K562 (cell line): ENCODE measurements around the gene TMF1. TPM values are rescaled to one million over a fixed set of nuclear protein-coding genes. Genes with fewer than 3 reads are reported as not detected.

ENCODE experiments used
- BRCA1 ChIP-seq, 2 experiments: fragments of 450-650 bp in 1 of 2; sonication (generic) in 1 of 2; formaldehyde crosslinking in 1 of 2; IDR thresholded peaks; 2 replicates each; pipeline versions ENCODE4 v1.5.0 to v1.6.1; 2017 to 2020; ENCODE audit warnings: mild to moderate bottlenecking in 1 of 2, missing genetic modification reagents in 1 of 2
- BRD9 ChIP-seq: fragments of 450-650 bp; IDR thresholded peaks from 2 replicates; pipeline ENCODE4 v1.6.1; 2018; ENCODE audit warnings: low read depth; ENCODE audit not compliant: partially characterized antibody
- CBFA2T3 ChIP-seq: fragments of 450-650 bp; IDR thresholded peaks from 2 replicates; pipeline ENCODE4 v1.6.1; 2017
- CTBP1 ChIP-seq: fragments of 450-650 bp; IDR thresholded peaks from 2 replicates; pipeline ENCODE4 v1.6.1; 2016; ENCODE audit warnings: borderline replicate concordance
- FOXK2 ChIP-seq, 2 experiments: fragments of 450-650 bp; IDR thresholded peaks in 1 of 2; conservative IDR thresholded peaks in 1 of 2; 2 replicates each; pipeline ENCODE4 v1.6.1; 2016; ENCODE audit warnings: low read depth in 2 of 2, mild to moderate bottlenecking in 1 of 2
- KDM1A ChIP-seq, 2 experiments: fragments of 450-650 bp; IDR thresholded peaks; 2 replicates each; pipeline ENCODE4 v1.6.1; 2016; ENCODE audit warnings: mild to moderate bottlenecking in 2 of 2
- NCOR1 ChIP-seq: fragments of 450-650 bp; IDR thresholded peaks from 2 replicates; pipeline ENCODE4 v1.6.1; 2016; ENCODE audit warnings: mild to moderate bottlenecking, moderate library complexity
- NFATC3 ChIP-seq: fragments of 450-650 bp; IDR thresholded peaks from 2 replicates; pipeline ENCODE4 v1.6.1; 2017; ENCODE audit warnings: mild to moderate bottlenecking
- NFRKB ChIP-seq: fragments of 450-650 bp; IDR thresholded peaks from 2 replicates; pipeline ENCODE4 v1.6.1; 2016; ENCODE audit warnings: low read depth
- NR3C1 ChIP-seq: sonication (generic); formaldehyde crosslinking; IDR thresholded peaks from 2 replicates; pipeline ENCODE4 v1.8.1; 2022; ENCODE audit warnings: missing genetic modification reagents
- PHF8 ChIP-seq: fragments of 200-600 bp; sonication (generic); IDR thresholded peaks from 2 replicates; pipeline ENCODE4 v1.6.1; 2012; ENCODE audit warnings: mixed run types, mild to moderate bottlenecking, inconsistent platforms, low read length, moderate library complexity, borderline replicate concordance
- PML ChIP-seq: IDR thresholded peaks from 2 replicates; pipeline ENCODE4 v1.6.1; 2012; ENCODE audit warnings: low read length, inconsistent platforms
- POLR3A ChIP-seq: IDR thresholded peaks from 2 replicates; pipeline ENCODE4 v1.6.1; 2011; ENCODE audit warnings: borderline replicate concordance, mild to moderate bottlenecking, moderate library complexity; ENCODE audit not compliant: insufficient read length, insufficient read depth; ENCODE audit errors: extremely low read depth
- PTBP1 ChIP-seq: fragments of 200-400 bp; formaldehyde crosslinking; IDR thresholded peaks from 2 replicates; pipeline ENCODE4 v1.6.1; 2017; ENCODE audit warnings: low read depth, low read length
- PTRF ChIP-seq: fragments of 450-650 bp; IDR thresholded peaks from 2 replicates; pipeline ENCODE4 v1.6.1; 2016; ENCODE audit warnings: mild to moderate bottlenecking, missing genetic modification characterization, missing compliant biosample characterization
- RFX1 ChIP-seq: fragments of 450-650 bp; IDR thresholded peaks from 2 replicates; pipeline ENCODE4 v1.6.1; 2016; ENCODE audit warnings: mild to moderate bottlenecking, moderate library complexity
- RFX5 ChIP-seq: IDR thresholded peaks from 2 replicates; pipeline ENCODE4 v1.6.1; 2011; ENCODE audit warnings: low read depth, mild to moderate bottlenecking, improper control_type of control experiment, low read length
- SIRT6 ChIP-seq: IDR thresholded peaks from one replicate; pipeline ENCODE4 v1.6.1; 2012; ENCODE audit warnings: low read depth, mild to moderate bottlenecking, control low read depth, inconsistent platforms, low read length, moderate library complexity
- SMARCE1 ChIP-seq: fragments of 450-650 bp; IDR thresholded peaks from 2 replicates; pipeline ENCODE4 v1.7.1; 2016; ENCODE audit warnings: mild to moderate bottlenecking
- ZC3H4 ChIP-seq: sonication (generic); formaldehyde crosslinking; IDR thresholded peaks from 2 replicates; pipeline ENCODE4 v1.9.0; 2021; ENCODE audit warnings: missing genetic modification reagents, borderline replicate concordance
- ZNF24 ChIP-seq: fragments of 450-650 bp; IDR thresholded peaks from 2 replicates; pipeline ENCODE4 v1.6.1; 2016
- ZNF699 ChIP-seq: fragments of 250-450 bp; sonication (Bioruptor Pico); IDR thresholded peaks from 2 replicates; pipeline ENCODE4 v1.8.0; 2021; ENCODE audit warnings: mild to moderate bottlenecking, moderate library complexity; ENCODE audit not compliant: insufficient replicate concordance
- polyA plus RNA-seq, 8 experiments: library from polyadenylated mRNA; depleted of rRNA in 4 of 8; stranded (reverse) in 5 of 8; unstranded in 3 of 8; fragments of >200 nt; fragmentation: Nextera tagmentation in 2 of 8; fragmentation: Illumina TruSeq in 1 of 8; extraction: Ambion mirVana in 2 of 8; extraction: Trizol in 1 of 8; gene quantifications; 2 replicates each; pipeline versions ENCODE4 v1.2.1 to v1.2.3, GENCODE V29; 2011 to 2014; ENCODE audit warnings: inconsistent platforms in 1 of 8, missing spikeins in 1 of 8
- total RNA-seq, 7 experiments: library from RNA; depleted of rRNA in 6 of 7; stranded (reverse); fragments of >200 nt in 6 of 7; fragmentation: Illumina TruSeq in 2 of 7; extraction: Trizol in 2 of 7; gene quantifications; 2 replicates each; pipeline versions ENCODE4 v1.2.1 to v1.2.3, GENCODE V29; 2011 to 2021; ENCODE audit warnings: low replicate concordance in 1 of 7
- TF ChIP-seq, protein P1 (sequence below): fragments of 450-650 bp; IDR thresholded peaks from 2 replicates; pipeline ENCODE4 v1.6.1; 2016; ENCODE audit warnings: low read depth, mild to moderate bottlenecking, moderate library complexity
- TF ChIP-seq, protein P2 (sequence below): sonication (generic); formaldehyde crosslinking; IDR thresholded peaks from 2 replicates; pipeline ENCODE4 v1.8.1; 2023; ENCODE audit warnings: mild to moderate bottlenecking, missing genetic modification reagents
- TF ChIP-seq, protein P3 (sequence below): fragments of 250-450 bp; sonication (Bioruptor Pico); IDR thresholded peaks from 2 replicates; pipeline ENCODE4 v1.4.0; 2020; ENCODE audit warnings: mild to moderate bottlenecking, moderate library complexity
- TF ChIP-seq, protein P4 (sequence below): IDR thresholded peaks from 2 replicates; pipeline ENCODE4 v1.6.1; 2011; ENCODE audit warnings: borderline replicate concordance, low read depth, mild to moderate bottlenecking, moderate library complexity, low read length; ENCODE audit not compliant: insufficient read depth, poor library complexity, severe bottlenecking

Gene TMF1
- total and polyA plus RNA-seq, 9 of the 15 experiments (the other 6 are each of a cell fraction or from before 2014, with no cell fraction given) = 3.1 to 13.9 (median 10.3) TPM

DNA sequence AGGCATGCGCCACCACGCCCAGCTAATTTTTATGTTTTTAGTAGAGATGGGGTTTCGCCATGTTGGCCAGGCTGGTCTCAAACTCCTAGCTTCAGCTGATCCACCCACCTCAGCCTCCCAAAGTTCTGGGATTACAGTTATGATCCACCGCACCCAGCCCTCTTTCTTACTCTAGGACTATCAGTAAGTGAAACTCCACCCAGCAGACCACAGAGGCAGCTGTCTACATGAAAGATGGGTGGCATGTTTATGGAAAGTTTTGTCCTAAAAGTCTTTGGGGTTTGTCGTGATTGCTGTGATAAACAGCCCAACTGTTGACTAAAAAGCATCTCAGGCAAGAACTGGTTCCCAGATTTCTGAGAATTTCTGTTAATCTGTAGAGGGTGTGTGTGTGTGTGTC is 43.5 kb upstream of the TMF1 start (continued):
- TF ChIP-seq, protein P1, sequence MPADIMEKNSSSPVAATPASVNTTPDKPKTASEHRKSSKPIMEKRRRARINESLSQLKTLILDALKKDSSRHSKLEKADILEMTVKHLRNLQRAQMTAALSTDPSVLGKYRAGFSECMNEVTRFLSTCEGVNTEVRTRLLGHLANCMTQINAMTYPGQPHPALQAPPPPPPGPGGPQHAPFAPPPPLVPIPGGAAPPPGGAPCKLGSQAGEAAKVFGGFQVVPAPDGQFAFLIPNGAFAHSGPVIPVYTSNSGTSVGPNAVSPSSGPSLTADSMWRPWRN = peak; percentile 62; the same call in 1 of the 2 replicates
- TF ChIP-seq POLR3A (no peak), NFRKB (no peak), PTBP1 (no peak), PTRF (tag) (no peak), PHF8 (no peak), NCOR1 (0 out of 2 replicates have a peak, but pooled peaks have one; percentile 11), RFX5 (no peak), BRD9 (no peak), ZNF699 (CRISPR knock-in tag) (no peak), NFATC3 (peak; percentile 95), CTBP1 (peak; percentile 66; the same call in 1 of the 2 replicates), SIRT6 (no peak), ZNF24 (no peak), ZC3H4 (CRISPR knock-in tag) (no peak), CBFA2T3 (peak; percentile 56), BRCA1 (IDR thresholded peaks at IDR 0.05) (no peak), BRCA1 (CRISPR knock-in tag; IDR thresholded peaks at IDR 0.05) (no peak), RFX1 (no peak), SMARCE1 (peak; percentile 46; the same call in 1 of the 2 replicates), FOXK2 (conservative IDR thresholded peaks at IDR 0.05 in 1 of 2, IDR thresholded peaks at IDR 0.05 in 1 of 2; ENCODE audit: low read depth in 2 of 2) (peak; percentile 60; a peak in 3 of 4 replicates), NR3C1 (CRISPR knock-in tag) (no peak), KDM1A (IDR thresholded peaks at IDR 0.05) (peak; percentile 86 to 94), PML (no peak)
- TF ChIP-seq, protein P2, sequence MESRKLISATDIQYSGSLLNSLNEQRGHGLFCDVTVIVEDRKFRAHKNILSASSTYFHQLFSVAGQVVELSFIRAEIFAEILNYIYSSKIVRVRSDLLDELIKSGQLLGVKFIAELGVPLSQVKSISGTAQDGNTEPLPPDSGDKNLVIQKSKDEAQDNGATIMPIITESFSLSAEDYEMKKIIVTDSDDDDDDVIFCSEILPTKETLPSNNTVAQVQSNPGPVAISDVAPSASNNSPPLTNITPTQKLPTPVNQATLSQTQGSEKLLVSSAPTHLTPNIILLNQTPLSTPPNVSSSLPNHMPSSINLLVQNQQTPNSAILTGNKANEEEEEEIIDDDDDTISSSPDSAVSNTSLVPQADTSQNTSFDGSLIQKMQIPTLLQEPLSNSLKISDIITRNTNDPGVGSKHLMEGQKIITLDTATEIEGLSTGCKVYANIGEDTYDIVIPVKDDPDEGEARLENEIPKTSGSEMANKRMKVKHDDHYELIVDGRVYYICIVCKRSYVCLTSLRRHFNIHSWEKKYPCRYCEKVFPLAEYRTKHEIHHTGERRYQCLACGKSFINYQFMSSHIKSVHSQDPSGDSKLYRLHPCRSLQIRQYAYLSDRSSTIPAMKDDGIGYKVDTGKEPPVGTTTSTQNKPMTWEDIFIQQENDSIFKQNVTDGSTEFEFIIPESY (CRISPR knock-in tag) = no peak
- TF ChIP-seq, protein P3, sequence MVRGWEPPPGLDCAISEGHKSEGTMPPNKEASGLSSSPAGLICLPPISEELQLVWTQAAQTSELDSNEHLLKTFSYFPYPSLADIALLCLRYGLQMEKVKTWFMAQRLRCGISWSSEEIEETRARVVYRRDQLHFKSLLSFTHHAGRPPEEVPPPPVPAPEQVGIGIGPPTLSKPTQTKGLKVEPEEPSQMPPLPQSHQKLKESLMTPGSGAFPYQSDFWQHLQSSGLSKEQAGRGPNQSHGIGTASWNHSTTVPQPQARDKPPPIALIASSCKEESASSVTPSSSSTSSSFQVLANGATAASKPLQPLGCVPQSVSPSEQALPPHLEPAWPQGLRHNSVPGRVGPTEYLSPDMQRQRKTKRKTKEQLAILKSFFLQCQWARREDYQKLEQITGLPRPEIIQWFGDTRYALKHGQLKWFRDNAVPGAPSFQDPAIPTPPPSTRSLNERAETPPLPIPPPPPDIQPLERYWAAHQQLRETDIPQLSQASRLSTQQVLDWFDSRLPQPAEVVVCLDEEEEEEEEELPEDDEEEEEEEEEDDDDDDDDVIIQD (CRISPR knock-in tag) = no peak
- TF ChIP-seq, protein P4, sequence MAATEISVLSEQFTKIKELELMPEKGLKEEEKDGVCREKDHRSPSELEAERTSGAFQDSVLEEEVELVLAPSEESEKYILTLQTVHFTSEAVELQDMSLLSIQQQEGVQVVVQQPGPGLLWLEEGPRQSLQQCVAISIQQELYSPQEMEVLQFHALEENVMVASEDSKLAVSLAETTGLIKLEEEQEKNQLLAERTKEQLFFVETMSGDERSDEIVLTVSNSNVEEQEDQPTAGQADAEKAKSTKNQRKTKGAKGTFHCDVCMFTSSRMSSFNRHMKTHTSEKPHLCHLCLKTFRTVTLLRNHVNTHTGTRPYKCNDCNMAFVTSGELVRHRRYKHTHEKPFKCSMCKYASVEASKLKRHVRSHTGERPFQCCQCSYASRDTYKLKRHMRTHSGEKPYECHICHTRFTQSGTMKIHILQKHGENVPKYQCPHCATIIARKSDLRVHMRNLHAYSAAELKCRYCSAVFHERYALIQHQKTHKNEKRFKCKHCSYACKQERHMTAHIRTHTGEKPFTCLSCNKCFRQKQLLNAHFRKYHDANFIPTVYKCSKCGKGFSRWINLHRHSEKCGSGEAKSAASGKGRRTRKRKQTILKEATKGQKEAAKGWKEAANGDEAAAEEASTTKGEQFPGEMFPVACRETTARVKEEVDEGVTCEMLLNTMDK = no peak
